HT-29 (cell line): Measurements from ENCODE around the gene VGLL3. TPM values are rescaled to one million over a fixed set of nuclear protein-coding genes. Genes with fewer than 3 reads are reported as not detected.
"Not testable (repeated sequence)": the region's sequence is repeated elsewhere in the genome, so short reads cannot be mapped to it uniquely, and the experiment has no call there.

Experiments
- DNase-seq: peaks from one replicate; pipeline ENCODE4 v3.0.0-alpha.2; 2015; ENCODE audit warnings: low spot score
- total RNA-seq: library from RNA; depleted of rRNA; stranded (reverse); fragments of >200 nt; shearing (Covaris generic); gene quantifications from 2 replicates; pipeline ENCODE4 v1.2.3, GENCODE V29; 2014; rRNA removed

The VGLL3 gene, protein sequence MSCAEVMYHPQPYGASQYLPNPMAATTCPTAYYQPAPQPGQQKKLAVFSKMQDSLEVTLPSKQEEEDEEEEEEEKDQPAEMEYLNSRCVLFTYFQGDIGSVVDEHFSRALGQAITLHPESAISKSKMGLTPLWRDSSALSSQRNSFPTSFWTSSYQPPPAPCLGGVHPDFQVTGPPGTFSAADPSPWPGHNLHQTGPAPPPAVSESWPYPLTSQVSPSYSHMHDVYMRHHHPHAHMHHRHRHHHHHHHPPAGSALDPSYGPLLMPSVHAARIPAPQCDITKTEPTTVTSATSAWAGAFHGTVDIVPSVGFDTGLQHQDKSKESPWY
- total RNA-seq: 0.03 and 0.31 TPM in 2 replicates

DNA sequence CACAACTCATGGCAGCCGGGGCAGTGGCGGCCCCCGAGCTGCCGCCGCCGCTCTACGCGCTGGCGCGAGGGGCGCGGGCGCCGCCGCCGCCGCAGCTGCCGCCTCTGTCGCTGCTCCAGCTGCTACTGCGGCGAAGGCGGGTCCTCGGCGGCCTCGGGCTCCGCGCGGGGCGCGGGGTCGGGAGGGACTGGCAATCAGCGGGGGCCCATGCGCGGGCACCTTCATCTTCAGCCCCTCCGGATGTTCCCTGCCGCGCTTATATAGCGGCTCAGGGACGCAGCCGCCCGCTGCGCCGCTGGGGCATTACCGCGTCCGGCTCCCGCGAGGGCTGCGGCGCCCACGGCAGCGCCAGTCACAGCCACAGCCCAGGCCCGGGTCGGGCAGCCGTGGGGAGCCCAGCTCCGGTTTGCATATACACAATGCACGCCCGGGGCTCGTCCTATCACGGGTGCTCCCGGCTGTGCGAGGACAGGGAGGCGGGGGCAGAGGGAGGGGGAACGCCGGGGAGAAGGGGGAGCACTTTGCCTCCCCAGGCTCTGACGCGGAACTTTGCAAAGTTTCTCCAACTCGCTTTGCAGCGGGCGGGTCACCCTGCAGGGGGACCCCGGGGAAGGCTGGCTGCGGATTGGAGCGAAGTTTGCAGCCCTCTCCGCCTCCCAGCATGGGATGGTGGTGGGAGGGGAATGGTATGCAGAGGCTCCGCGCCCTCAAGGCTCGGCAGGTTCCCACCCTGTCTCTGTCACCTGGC is at the start of gene VGLL3:
Gene VGLL3 (minus strand): TSS at position 416 of the 748 bp plus-strand sequence. CDS start 406 bp downstream, at position 10.
- peak; percentile 18 for DNase-seq

DNA sequence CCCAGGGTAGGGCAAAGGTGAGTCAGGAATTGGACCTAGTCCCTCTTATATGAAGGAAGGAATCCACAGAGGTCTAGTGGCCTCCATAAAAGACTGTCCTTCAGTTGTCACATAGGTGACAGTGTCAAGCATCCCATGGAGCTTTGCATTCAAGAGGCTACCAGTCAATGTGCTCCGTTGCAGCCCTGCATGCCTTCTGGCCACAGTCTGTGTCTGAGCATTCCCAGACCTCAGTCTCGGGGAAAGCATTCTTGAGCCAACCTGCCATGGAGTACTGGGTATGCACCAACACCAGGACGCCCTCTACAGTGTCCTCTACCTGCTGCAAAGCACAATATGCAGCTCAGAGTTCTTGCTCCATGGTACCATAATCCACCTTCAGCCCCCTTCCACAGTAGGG is 46.7 kb upstream of the VGLL3 start:
- DNase-seq: no peak

DNA sequence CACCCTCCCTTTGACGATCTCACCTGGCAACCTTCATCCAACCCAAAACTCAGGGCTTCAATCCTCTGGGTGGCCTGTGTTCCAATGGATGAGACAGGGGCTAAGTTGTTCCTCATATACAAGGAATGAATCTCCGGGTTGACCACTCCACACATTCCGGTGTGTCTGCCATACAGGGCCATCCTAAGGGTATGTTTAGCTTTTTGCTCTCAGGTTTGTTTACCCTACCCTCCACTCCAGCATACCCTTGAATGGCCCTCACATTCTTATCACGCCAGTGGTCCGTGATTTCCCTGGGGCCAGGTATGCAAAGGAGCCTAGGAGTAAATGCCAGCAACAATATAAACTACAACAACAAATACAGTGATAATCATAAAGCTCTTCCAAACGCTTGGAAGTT is 45.7 kb upstream of the VGLL3 start:
- no peak for DNase-seq

DNA sequence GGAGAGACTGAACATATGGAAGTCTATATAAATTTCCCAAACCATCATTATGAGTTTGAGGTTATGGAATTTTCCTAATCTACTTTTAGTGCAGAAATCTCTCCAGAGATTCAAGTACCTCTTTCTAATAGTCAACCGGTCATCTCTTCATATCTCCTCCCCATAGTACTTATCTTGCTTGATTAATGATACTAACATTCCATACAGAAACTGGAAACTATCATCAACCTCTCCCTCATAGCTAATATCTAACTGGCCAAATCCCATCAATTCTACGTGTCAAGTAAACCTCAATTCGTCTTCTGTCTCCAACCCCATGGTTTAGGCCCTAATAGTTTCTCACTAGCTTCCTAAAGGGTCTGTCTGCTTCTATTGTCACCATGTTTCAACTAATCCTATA is 44.4 kb upstream of the VGLL3 start:
- no peak for DNase-seq

DNA sequence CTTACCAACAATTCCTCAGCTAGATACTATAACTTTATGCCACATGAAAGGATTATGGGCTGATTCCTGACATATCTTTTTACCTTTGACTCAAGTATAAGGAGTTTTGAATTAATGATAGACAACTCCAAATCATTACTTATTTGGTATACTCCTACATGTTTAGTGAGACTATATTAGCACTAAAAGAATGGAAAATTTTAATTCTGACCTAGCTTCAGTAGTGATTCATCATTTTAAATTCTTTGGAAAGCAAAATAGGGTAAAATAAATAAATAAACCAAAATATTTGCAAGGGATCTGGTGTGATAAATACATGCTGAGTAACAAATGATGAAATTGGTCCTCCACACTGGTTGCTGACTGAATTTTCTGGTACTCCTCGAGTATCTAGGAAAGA is 42.3 kb upstream of the VGLL3 start:
- DNase-seq: no peak

DNA sequence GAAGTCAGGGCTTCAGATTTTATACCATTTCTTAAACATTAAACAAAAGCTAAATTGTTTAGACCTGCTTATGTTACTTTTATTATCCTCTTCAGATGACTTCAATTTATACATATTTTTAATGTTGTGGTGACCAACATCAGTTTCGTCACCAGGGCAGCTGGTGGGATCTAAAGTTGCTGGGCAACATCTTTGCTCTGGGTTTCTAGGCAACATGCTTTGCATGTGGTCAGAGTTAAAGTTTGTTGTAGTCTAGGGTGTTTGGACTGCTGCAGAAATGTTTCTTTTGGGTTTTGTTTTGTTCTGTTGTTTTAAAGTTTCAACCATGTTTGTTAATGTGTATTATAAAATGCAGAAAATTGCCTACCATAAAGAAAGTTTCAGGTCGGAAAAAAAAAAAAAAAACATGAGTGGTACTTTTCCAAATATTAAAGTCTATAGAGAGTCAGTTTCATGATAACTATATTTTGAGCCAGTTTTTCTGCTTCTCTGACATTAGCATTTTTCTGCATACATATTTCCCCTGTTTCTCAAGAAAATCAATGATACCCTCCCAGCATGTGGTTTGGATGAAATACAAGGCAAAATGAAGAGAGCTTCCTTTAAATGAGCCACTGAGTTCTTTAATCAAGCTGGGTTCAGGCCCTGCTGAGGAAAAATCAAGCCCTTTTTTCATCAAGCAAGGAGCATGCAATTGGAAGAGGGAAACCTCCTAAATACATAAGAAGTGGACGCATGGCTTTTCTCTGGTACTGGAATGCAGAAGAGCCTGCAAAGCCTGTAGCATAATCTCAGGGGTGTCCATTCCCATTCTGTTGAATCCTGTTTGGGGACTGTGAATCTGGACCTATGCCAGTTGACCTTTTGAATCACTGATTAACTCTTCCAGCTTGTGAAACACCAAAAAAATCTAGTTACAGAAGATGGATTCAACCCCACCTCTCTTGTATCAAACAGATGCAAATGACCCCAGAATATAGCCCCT is 35.0 kb upstream of the VGLL3 start:
- DNase-seq: no peak

DNA sequence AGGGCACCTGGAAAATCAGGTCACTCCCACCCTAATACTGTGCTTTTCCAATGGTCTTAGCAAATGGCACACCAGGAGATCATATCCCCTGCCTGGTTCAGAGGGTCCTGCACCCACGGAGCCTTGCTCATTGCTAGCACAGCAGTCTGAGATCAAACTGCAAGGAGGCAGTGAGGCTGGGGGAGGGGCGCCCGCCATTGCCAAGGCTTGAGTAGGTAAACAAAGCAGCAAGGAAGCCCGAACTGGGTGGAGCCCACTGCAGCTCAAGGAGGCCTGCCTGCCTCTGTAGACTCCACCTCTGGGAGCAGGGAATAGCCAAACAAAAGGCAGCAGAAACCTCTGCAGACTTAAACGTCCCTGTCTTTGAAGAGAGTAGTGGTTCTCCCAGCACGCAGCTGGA is 26.4 kb upstream of the VGLL3 start:
- not testable (repeated sequence) for DNase-seq

DNA sequence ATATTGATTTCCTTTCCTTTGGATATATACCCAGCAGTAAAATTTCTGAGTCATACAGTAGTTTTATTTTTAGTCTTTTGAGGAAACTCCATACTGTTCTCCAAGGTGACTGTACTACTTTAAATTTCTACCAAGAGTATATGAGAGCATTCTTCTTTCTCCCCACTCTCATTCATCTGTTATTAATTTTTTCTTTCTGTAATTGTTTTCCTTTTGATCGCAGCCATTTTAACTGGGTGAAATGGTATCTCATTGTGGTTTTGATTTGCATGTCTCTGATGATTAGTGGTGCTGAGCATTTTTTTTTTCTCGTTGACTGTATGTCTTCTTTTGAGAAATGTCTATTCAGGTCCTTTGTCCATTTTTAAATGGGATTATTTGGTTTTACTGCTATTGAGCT is 18.3 kb upstream of the VGLL3 start:
- no peak for DNase-seq

DNA sequence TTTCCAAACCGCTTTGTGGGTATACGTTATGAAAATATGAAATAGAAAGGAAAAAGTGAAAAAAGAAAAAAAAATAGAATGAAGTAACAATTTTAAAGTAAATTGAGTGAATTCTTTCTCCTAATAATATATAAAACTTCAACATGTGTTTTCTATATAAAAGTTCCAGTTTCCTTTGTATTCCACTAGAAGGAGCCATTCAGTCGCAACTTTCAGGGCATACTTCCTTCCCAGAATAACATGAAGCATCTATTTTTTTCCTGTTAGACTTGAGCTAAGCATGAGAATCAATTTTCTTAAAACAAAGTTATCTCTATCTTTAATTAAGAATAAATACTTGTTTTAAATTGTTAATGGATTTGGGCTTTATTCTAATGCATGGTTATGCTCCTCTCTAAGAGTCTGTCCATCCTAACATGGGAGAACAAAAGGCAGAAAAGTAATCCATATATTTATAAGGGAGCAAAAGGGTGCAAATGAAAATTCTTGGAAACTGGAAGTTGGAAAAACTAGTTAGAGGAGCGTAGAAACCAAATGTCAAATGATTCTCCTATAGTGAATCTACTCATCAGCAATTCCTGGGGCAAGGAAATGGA is 16.0 kb upstream of the VGLL3 start:
- no peak for DNase-seq

DNA sequence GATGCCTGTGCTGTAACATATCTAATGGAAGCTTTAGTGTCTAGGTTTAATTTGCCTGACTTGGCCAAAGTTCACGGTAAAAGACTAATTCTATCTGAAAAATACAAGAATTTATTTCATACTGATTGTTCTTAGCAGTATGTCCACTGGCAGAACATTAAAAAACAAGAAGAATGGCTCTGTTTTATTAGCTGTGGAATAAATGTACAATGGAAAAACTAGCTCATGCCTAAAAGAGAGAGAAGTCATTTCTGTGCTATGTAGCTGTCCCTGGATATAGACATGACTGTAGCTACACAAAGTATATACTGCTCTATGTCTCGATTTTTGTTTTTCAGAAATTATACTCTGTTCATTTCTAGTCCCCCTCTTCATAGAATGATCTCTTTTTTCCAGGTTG is 13.9 kb upstream of the VGLL3 start:
- no peak for DNase-seq

DNA sequence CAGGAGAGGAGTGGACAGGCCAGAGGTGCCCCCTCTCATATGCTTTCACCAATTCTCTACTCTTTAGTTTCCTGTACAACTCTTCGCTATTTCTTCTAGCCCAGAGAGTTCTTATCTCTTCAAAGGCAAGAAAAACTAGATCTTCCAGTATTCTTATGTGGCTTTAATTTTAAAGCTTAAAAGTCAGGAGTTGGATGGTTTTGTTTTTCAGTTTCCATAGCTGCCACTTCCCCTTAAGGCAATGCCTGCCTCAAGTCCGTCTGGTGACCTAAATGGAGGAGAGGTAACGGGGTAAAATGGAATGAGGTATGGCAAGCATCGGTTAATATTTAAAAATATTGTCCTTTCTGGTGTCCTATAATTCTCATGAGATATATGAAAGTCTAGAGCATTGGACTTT is 11.4 kb upstream of the VGLL3 start:
- DNase-seq: peak; percentile 17

DNA sequence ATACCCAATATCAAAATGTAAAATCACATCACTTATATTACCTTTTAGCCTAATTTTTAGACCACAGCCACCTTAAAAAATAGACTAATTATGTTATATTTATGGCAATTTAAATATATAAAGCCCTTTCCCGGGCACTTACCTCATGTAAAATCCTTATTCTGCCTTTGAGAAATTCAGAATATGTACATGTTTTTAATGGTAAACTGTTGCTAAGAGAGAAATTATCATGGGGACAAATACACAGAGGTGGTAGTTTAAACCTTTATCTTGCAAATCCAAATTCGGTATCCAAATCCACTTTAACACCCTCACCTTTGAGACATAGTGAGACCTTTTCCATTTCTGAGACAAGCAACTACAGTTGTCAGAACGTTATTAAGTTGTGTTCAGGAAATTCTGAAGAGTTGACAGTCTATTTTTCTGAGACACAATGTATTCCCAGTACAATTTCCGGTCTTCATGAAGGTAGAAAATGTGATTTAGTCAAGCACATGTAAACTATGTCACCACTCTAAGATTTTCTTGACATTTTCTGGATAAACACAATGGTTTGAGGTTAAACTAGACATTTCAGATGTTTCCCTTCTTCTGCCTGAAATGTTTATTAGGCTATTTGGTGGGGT is 10.6 kb upstream of the VGLL3 start:
- DNase-seq: no peak

DNA sequence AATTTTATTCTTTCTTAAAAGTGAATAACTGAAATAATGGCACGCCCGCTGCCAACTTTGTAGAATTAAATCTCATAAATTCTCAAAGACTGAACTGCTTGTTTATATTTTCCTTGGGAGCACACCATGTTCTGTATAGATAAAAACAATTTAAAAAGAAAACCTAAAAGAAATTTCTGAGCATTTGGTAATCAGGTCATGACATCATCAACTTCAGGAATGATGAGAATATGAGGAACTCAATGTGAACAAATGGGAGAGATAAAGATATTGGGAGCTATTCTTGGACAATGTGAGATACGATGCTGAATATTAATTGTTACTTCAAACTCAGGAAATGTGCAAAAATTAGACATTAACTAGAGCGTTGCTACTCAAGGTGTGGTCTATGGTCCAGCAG is 10.0 kb upstream of the VGLL3 start:
- DNase-seq: no peak

DNA sequence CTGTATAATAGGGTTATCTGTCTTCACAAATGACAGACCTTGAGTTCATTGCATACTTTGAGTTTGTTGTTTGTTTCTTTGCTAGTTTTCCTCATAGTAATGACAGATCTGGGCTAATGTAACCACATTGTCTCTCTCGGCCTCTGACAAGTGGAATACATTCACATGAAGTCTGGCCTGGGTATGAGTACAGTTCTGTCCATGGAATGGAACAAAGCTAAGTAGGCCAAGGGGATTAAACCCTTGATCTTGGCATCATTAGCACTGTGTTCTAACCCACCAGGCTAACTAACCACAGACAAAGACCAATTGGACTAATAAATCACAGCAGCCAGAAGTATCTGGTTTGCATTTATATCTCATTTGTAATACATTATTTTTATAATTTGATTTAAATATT is 7.6 kb upstream of the VGLL3 start:
- DNase-seq: no peak

DNA sequence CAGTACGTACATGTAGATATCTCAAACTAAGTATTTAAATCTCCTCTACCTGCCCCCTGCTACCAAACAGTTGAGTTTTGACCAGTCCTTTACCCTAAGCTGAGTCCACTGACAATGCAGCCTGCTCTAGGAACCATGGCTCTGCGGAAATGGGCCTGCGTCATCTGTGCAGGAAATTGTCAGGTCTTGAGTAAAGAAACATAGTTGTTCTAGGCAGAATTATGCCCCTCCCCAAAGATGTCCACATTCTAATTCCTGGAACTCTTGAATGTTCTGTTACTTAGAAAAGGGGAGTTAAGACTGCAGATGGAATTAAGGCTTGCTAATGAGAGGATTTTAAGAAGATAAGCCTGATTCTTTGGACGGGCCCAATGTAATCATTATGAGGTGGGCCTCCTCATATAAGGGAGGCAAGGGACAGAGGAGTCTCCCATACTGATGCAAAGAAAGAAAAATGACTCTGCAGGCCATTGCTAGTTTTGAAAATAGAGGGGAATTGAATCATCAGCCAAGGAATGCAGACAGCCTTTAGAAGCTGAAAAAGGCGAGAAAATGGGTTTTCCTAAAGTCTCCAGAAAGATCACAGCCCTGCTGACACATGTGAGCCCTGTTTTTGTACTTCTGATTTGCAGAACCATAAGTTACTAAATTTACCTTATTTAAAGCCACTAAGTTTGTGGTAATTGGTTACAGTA is 5.5 kb upstream of the VGLL3 start:
- DNase-seq: no peak

DNA sequence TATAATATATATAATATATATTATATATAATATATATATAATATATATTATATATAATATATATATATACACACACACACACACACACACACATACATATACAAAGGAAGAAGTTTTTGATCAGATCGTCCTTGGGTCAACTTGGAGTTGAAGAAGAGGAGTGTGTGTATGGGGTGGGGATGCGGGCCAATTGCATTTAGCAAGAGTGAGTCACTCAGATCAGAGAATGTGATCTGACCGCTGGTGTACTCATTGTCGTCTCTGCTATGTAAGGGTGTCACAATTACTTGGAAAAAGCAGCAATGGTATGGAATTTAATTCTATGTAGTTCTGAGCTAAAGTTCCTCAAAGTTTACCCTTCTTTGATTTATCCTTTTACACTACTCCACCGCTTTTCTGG is 4.6 kb upstream of the VGLL3 start:
- DNase-seq: no peak

DNA sequence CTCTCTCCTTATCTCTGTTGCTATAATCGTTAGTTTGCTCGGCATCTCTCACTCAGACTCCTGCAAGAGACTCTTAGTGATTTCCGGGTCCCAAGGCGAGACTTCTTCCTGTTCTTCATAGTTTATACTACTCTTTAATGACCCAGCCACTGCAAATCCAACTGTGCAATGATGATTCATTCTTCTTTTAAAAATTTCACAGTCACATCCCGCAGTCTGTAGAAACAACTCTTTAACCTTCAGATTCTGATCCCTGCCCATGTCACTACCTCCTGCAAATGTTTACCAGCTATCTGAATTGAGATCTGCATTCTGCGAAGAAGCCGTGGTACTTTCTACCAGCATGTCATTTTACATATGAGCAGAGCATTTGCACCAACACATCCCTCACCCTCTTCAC is 2.8 kb upstream of the VGLL3 start:
- peak; percentile 13 for DNase-seq

DNA sequence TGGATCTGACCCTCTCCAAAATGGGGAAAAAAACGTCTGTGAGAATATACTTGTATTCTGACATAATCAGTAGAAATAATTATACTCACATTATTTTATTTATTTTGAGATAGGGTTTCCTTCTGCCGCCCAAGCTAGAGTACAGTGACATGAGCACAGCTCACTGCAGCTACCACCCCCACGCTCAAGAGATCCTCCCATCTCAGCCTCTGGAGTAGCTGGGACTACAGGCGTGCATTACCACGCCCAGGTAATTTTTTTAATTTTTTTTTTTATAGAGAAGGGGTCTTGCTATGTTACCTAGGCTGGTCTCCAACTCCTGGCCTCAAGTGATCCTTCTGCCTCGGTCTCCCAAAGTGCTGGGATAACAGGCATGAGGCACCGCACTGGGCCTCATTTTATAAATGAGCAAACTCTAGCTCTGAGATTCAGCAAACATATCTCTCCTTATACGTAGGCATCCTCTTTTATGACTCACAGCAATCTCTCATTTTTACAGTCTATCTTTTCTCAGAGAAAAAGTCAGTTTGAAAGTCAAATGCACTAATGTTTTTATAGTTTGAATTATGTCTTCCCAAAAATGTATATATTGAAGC is 989 bp upstream of the VGLL3 start:
- no peak for DNase-seq

DNA sequence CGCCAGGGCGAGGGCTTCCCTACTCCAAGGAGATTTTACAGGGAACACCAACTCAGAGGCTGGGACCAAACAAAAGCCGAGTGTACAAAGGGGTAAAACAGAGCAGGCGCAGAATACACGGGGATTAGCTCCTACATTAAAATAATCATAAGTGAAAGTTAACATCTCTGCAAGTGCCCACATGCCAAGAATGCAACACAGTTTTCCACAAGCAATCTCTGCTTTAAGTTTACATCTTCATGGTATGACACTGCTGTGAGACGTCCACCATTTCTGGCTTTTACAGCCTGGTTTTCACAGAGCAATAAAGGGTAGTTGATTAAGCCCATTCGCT is 500 bp upstream of the VGLL3 start:
- no peak for DNase-seq

DNA sequence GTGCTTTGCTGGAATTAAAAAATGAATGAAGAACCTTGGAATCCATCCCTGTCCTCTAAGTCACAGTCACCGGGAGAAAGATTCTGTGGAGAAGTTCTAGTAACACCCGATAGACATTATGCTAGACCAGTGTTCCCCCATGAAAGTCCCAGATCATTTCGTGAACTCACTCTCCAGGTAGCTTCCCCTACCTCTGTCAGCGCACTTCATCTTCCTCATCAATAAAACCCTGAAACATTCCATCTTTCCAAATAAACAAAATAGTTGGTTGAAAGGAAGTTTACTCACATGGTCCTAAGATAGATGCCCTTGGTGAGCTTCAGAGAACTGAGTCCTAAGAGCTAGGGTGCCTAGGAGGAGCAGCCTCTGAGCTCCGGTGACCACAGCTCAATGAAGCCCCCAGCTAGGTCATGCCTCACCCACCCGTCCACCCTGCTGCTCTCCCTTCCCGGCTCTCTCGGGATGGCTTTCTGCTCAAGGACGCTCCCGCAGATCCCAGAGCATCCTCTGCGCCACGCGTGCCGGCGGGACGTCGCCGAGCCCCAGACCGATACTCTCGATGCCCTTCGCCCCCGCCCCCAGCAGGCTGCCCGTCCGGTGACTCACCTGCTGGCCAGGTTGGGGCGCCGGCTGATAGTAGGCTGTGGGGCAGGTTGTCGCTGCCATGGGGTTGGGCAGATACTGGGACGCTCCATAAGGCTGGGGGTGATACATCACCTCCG is 776 bp downstream of the VGLL3 start:
- peak; percentile 20 for DNase-seq
